ENCODE results near the gene TEX36. TPM values are rescaled to one million over a fixed set of nuclear protein-coding genes. Genes with fewer than 3 reads are reported as not detected.

The TEX36 gene
- polyA plus RNA-seq, 1 donor from 2014 or later: not detected

GRCh38 chr10:125662584-125662983 is 20.4 kb downstream of the TEX36 start:
- TF ChIP-seq MXI1 (conservative IDR thresholded peaks at IDR 0.05; ENCODE audit: poor library complexity, severe bottlenecking): no peak
- TF ChIP-seq RAD21 (conservative IDR thresholded peaks at IDR 0.05): no peak
- no peak for TF ChIP-seq EP300 (conservative IDR thresholded peaks at IDR 0.05; ENCODE audit: poor library complexity, severe bottlenecking)
- H4K20me1 ChIP-seq (ENCODE audit: insufficient read depth): no peaks in the 10 kb centered on the region
- H3K9ac ChIP-seq (ENCODE audit: low read length): no peak overlapping the region
- H2AFZ ChIP-seq (ENCODE audit: low read depth, low read length): no peak overlapping the region
- H3K9me3 ChIP-seq (ENCODE audit: low read length): no peaks in the 10 kb centered on the region
- H3K27me3 ChIP-seq (ENCODE audit: insufficient read depth, low read depth, low read length): no peaks in the 10 kb centered on the region
- no peaks in the 10 kb centered on the region for H3K36me3 ChIP-seq (ENCODE audit: insufficient read depth, low read length)
- no peaks in the 10 kb centered on the region for H3F3A ChIP-seq (ENCODE audit: insufficient read depth, low read length, poor library complexity, severe bottlenecking)
- no peak overlapping the region for H3K4me3 ChIP-seq (ENCODE audit: low read length)
- H3K4me2 ChIP-seq (ENCODE audit: low read length): no peak overlapping the region
- H3K27ac ChIP-seq (ENCODE audit: low read length): no peak overlapping the region
- H3K79me2 ChIP-seq (replicated peaks; ENCODE audit: insufficient read depth, low read length): no peaks in the 10 kb centered on the region
- H3K9me2 ChIP-seq (ENCODE audit: insufficient read depth, low read length): no peaks in the 10 kb centered on the region

DNA sequence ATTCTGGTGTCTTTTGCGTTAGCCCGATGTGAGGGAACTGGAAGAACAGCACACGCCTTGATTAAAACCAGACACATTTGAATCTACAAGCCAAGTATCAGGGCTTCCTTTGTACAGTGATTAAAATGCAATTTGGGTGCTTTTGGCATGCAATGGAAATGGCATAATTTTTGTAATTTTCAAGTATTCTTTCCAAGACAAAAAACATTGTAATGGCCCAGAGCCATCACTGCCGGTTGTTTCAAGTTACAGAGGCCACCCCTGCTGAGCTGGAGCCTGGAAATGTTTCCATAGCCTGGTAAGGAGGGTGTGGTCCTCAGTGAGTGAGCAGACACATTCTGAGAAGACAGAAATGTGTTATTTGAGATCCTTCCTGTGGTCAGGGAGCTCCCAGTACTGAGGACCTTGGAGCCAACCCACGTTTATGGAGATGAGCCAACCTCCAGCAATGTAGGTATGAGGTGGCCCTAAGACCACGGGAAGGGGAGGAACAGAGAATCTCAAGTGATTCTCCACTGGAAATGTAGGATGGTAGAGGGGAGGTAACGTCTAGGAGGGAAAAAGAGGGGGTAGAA is 20.9 kb downstream of the TEX36 start:
- Histone ChIP-seq H3K4me2 (ENCODE audit: low read length) (no peak overlapping the region), H4K20me1 (ENCODE audit: insufficient read depth) (no peaks in the 10 kb centered on the region), H2AFZ (ENCODE audit: low read depth, low read length) (no peak overlapping the region), H3K79me2 (replicated peaks; ENCODE audit: insufficient read depth, low read length) (no peaks in the 10 kb centered on the region), H3F3A (ENCODE audit: insufficient read depth, low read length, poor library complexity, severe bottlenecking) (no peaks in the 10 kb centered on the region), H3K4me3 (ENCODE audit: low read length) (no peak overlapping the region), H3K36me3 (ENCODE audit: insufficient read depth, low read length) (no peaks in the 10 kb centered on the region), H3K27me3 (ENCODE audit: insufficient read depth, low read depth, low read length) (no peaks in the 10 kb centered on the region), H3K27ac (ENCODE audit: low read length) (no peak overlapping the region), H3K9me2 (ENCODE audit: insufficient read depth, low read length) (no peaks in the 10 kb centered on the region), H3K9me3 (ENCODE audit: low read length) (no peaks in the 10 kb centered on the region), H3K9ac (ENCODE audit: low read length) (no peak overlapping the region)
- no peak for TF ChIP-seq EZH2 (IDR thresholded peaks at IDR 0.05; ENCODE audit: borderline replicate concordance, insufficient read depth, low read length, poor library complexity, severe bottlenecking)
- no peak for TF ChIP-seq TAF1 (IDR thresholded peaks at IDR 0.05; ENCODE audit: low read depth)
- no peak for TF ChIP-seq POLR2AphosphoS5 (IDR thresholded peaks at IDR 0.05)
- no peak for TF ChIP-seq MXI1 (conservative IDR thresholded peaks at IDR 0.05; ENCODE audit: poor library complexity, severe bottlenecking)
- TF ChIP-seq CTCF (IDR thresholded peaks at IDR 0.05; ENCODE audit: poor library complexity, severe bottlenecking): no peak

DNA sequence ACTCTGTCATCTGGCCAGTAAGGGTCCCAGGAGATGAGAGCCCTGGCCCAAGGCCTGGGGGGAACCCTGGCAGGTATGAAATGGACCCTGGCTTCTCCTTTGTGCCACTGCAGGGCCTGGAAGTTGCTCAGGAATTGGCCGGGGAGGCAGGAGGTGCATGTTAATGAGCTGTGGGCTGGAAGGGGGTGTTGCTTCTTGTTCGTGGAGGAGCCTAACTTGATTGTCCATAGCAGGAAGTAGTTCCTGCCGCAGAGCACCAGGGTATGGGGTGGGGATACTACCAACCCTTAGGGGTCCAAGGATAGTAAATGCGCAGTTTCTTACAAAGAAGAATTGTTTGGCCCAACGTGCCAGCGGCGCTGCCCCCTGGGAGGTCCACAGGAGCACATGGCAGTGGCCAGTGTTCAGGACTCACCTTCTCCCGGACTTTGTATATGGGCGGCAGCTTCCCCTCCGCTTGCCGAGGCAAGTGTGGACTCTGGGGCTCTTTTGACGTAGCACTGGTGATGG is 21.5 kb downstream of the TEX36 start:
- Histone ChIP-seq H3K27me3 (ENCODE audit: insufficient read depth, low read depth, low read length) (no peaks in the 10 kb centered on the region), H3K79me2 (replicated peaks; ENCODE audit: insufficient read depth, low read length) (no peaks in the 10 kb centered on the region), H2AFZ (ENCODE audit: low read depth, low read length) (no peak overlapping the region), H3K9me3 (ENCODE audit: low read length) (no peaks in the 10 kb centered on the region), H3K9ac (ENCODE audit: low read length) (no peak overlapping the region), H3K27ac (ENCODE audit: low read length) (no peak overlapping the region), H3K36me3 (ENCODE audit: insufficient read depth, low read length) (no peaks in the 10 kb centered on the region), H4K20me1 (ENCODE audit: insufficient read depth) (no peaks in the 10 kb centered on the region), H3K4me3 (ENCODE audit: low read length) (no peak overlapping the region), H3K4me2 (ENCODE audit: low read length) (no peak overlapping the region), H3F3A (ENCODE audit: insufficient read depth, low read length, poor library complexity, severe bottlenecking) (no peaks in the 10 kb centered on the region), H3K9me2 (ENCODE audit: insufficient read depth, low read length) (no peaks in the 10 kb centered on the region)
- TF ChIP-seq POLR2AphosphoS5 (IDR thresholded peaks at IDR 0.05) (no peak), TAF1 (IDR thresholded peaks at IDR 0.05; ENCODE audit: low read depth) (no peak), RAD21 (conservative IDR thresholded peaks at IDR 0.05) (no peak), EP300 (conservative IDR thresholded peaks at IDR 0.05; ENCODE audit: poor library complexity, severe bottlenecking) (no peak)
- TF ChIP-seq, protein P1, sequence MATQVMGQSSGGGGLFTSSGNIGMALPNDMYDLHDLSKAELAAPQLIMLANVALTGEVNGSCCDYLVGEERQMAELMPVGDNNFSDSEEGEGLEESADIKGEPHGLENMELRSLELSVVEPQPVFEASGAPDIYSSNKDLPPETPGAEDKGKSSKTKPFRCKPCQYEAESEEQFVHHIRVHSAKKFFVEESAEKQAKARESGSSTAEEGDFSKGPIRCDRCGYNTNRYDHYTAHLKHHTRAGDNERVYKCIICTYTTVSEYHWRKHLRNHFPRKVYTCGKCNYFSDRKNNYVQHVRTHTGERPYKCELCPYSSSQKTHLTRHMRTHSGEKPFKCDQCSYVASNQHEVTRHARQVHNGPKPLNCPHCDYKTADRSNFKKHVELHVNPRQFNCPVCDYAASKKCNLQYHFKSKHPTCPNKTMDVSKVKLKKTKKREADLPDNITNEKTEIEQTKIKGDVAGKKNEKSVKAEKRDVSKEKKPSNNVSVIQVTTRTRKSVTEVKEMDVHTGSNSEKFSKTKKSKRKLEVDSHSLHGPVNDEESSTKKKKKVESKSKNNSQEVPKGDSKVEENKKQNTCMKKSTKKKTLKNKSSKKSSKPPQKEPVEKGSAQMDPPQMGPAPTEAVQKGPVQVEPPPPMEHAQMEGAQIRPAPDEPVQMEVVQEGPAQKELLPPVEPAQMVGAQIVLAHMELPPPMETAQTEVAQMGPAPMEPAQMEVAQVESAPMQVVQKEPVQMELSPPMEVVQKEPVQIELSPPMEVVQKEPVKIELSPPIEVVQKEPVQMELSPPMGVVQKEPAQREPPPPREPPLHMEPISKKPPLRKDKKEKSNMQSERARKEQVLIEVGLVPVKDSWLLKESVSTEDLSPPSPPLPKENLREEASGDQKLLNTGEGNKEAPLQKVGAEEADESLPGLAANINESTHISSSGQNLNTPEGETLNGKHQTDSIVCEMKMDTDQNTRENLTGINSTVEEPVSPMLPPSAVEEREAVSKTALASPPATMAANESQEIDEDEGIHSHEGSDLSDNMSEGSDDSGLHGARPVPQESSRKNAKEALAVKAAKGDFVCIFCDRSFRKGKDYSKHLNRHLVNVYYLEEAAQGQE (IDR thresholded peaks at IDR 0.05; ENCODE audit: borderline replicate concordance): no peak
